ENCODE results near the gene CIAO3. TPM values are rescaled to one million over a fixed set of nuclear protein-coding genes. Genes with fewer than 3 reads are reported as not detected.

CIAO3 gene
- total and polyA plus RNA-seq, 8 donors, result 11.1 to 72.9 (median 16.3) TPM

GRCh38 chr16:735982-736453 is 4.8 kb downstream of the CIAO3 start:
- intact Hi-C loops (cut with DNase I), result no loop called here
- DNase-seq, result no peak
- H3K27ac ChIP-seq, result no peak overlapping the region
- no peak for FAIRE-seq
- no peaks in the 10 kb centered on the region for H3K27me3 ChIP-seq
- peaks cover 5 to 7% (median 7%) of the 10 kb centered on the region in 3 donors for H3K4me1 ChIP-seq
- H3K4me3 ChIP-seq, result no peak overlapping the region
- ATAC-seq, result no peak
- H3K36me3 ChIP-seq, result peaks cover 0 to 40% (median 0%) of the 10 kb centered on the region in 3 donors
- WGBS, 2 donors, result 89 to 91% methylated on average over 13 of the region's 13 CpGs
- H3K9me3 ChIP-seq, result no peaks in the 10 kb centered on the region
- TF ChIP-seq CTCF (IDR thresholded peaks at IDR 0.05), result no peak

- no peak overlapping the region for H3K27ac ChIP-seq
- TF ChIP-seq CTCF (IDR thresholded peaks at IDR 0.05), result no peak
- WGBS, 2 donors, result 93 to 95% methylated on average over 25 of the region's 25 CpGs
- H3K4me1 ChIP-seq, result peaks cover 5 to 7% (median 7%) of the 10 kb centered on the region in 3 donors
- H3K27me3 ChIP-seq, result no peaks in the 10 kb centered on the region
- peaks cover 0 to 40% (median 0%) of the 10 kb centered on the region in 3 donors for H3K36me3 ChIP-seq
- DNase-seq (peak in 1 of 6 donors; percentile 67), ATAC-seq (no peak), FAIRE-seq (no peak)
- H3K9me3 ChIP-seq, result no peaks in the 10 kb centered on the region
- intact Hi-C loops (cut with DNase I), result no loop called here
- H3K4me3 ChIP-seq, result no peak overlapping the region
These were observed 5.6 kb downstream of the CIAO3 start for GRCh38 chr16:734981-735881.

GRCh38 chr16:734208-734980 is 6.4 kb downstream of the CIAO3 start:
- ATAC-seq, result no peak
- Histone ChIP-seq H3K4me3 (no peak overlapping the region), H3K9me3 (no peaks in the 10 kb centered on the region), H3K27me3 (no peaks in the 10 kb centered on the region), H3K4me1 (no peaks in the 10 kb centered on the region), H3K27ac (no peak overlapping the region), H3K36me3 (peaks cover 0 to 40% (median 0%) of the 10 kb centered on the region in 3 donors)
- no peak for FAIRE-seq
- TF ChIP-seq CTCF (IDR thresholded peaks at IDR 0.05), result no peak
- intact Hi-C loops (cut with DNase I), result no loop called here
- DNase-seq, result peak in 2 of 6 donors; percentile 14 to 67
- 90 to 94% methylated on average over 46 to 49 of the region's 49 CpGs for whole genome bisulfite sequencing, 2 donors

GRCh38 chr16:733382-734207 is 7.2 kb downstream of the CIAO3 start:
- no peak for FAIRE-seq
- ATAC-seq, result no peak
- Histone ChIP-seq H3K4me1 (peaks cover 0 to under 1% (median under 1%) of the 10 kb centered on the region in 3 donors), H3K9me3 (no peaks in the 10 kb centered on the region), H3K4me3 (no peak overlapping the region), H3K27me3 (no peaks in the 10 kb centered on the region), H3K36me3 (peaks cover 0 to 40% (median 0%) of the 10 kb centered on the region in 3 donors), H3K27ac (no peak overlapping the region)
- intact Hi-C loops (cut with DNase I), result no loop called here
- WGBS, 2 donors, result 88 to 90% methylated on average over 33 to 34 of the region's 34 CpGs
- peak in 5 of 6 donors; percentile 12 to 71 (median 40) for DNase-seq
- no peak for TF ChIP-seq CTCF (IDR thresholded peaks at IDR 0.05)

All from pancreas (tissue), 10 donors.